Stimulated activated CD8-positive, alpha-beta memory T cell treated with anti-CD3 and anti-CD28 coated beads, Interleukin-15, amount 100 ng/mL, for 1 hour (primary cell): ENCODE results near the gene CFAP299.
"Not testable (repeated sequence)": the region's sequence is repeated elsewhere in the genome, so short reads cannot be mapped to it uniquely, and the experiment has no call there.

Source experiments
- DNase-seq: peaks from one replicate; pipeline ENCODE4 v3.0.0-alpha.2; 2020; ENCODE audit warnings: low read depth

CFAP299 gene

GRCh38 chr4:80726471-80726870, 390.9 kb downstream of the CFAP299 start:
- DNase-seq = no peak

- no peak for DNase-seq
These were observed 394.6 kb downstream of the CFAP299 start for GRCh38 chr4:80730158-80730557.

DNA sequence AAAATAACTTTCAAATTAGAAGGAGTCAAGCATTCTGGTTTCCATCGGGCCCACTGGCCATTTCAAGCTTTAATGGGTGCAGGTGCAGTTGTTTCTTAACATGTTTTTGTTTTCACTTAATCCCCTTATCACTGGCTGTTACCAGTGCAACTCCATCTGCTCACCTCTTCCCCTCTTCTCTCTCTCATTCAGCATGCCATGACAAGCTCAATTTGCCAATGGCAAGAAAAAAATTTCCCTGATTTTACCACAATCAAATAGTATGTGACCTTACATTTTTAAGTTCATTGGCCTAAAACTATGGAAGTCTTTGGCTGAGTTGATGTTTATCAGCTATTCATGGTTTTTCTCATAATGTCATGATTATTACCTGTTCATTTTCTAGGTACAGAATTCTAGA, 395.9 kb downstream of the CFAP299 start:
- no peak for DNase-seq

DNA sequence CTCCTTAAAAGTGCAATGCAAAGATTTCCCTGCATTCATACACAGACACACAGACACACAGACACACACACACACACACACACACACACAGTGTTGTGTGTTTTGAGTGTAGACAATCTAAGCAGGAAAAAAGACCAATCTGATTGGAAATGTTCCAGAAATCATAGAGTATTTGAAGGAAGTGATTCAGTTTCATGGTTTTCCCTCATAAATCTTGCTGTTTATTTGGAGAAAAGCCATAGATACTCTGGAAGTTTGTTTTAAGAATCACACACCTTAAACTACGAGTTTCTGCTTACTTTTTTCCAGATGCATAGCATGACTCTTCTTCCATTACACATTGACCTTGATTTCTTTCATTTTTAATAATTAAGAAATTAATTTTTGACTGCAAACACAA, 396.5 kb downstream of the CFAP299 start:
- no peak for DNase-seq

DNA sequence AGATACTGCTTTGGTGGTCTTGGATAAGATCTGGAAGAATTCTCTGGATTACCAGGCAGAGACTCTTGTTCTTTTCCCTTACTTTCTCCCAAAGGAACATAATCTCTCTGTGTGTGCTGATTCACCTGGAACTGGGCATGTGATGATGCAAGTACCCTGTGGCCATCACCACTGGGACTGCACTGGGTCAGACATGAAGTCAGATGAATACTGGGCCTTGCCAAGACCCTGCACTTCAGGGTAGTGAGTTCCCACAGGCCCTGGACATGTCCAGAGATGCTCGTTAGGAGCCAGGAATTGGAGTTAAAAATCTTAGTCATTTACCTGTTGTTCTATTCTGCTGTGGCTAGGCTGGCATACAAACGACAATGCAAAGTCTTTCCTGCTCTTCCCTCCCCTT, 404.8 kb downstream of the CFAP299 start:
- DNase-seq = no peak

GRCh38 chr4:80749558-80749957, 414.0 kb downstream of the CFAP299 start:
- not testable (repeated sequence) for DNase-seq

DNA sequence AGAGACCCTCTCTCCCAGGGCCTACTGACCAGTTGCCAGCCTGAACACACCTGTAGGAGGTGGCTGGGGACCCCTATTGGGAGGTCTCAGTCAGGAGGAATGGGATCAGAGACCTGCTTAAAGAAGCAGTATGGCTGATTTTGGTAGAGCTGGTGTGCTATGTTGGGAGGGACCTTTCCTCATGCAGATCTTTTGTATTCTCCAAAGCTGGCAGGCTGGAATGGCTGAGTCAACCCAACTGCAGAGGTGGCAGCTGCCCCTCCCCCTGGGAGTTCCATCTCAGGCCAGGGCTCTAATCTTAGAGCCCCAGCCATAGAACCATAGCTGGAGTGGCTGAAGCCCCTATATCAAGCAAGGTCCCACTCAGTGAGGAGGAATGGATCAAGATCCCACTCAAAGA, 415.7 kb downstream of the CFAP299 start:
- DNase-seq = no peak

GRCh38 chr4:80767944-80768343, 432.4 kb downstream of the CFAP299 start:
- DNase-seq = no peak

DNA sequence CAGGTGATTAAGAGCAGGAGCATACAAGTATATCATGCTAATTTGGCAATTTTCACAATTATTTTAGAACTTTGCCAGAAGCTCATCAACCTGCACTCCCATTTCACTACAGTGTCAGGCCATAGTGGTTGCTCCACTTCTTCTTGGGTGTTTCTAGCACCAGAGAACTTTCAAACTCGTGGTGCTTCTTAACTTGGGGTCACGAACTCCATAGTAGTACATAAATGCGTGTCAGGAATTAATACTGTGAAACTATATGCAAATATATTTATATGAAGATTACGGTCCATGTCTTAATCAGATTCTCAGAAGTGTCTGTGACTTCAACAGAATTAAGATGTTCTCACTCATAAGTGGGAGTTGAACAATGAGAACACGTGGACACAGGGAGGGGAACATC, 440.6 kb downstream of the CFAP299 start:
- DNase-seq = no peak

DNA sequence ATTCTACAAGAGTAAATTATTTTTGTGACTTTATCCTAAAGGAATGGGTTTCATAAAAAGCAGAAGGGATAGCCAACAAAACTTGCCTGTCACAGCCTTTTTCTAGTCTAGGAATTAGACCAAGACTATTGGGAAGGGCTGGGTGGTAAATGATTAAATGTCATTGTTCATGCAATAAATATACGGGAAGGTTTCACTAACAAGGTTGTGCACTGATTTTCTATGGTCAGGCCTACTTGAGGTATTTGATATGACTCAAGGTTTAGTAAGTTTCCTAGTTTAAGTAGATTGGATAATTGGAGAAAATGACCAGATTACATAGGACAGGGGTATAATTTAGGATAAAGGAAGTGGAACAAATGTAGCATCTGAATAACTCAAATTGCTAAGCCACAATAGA, 445.9 kb downstream of the CFAP299 start:
- no peak for DNase-seq

- DNase-seq = no peak
These were observed 451.8 kb downstream of the CFAP299 start for GRCh38 chr4:80787306-80787705.

DNA sequence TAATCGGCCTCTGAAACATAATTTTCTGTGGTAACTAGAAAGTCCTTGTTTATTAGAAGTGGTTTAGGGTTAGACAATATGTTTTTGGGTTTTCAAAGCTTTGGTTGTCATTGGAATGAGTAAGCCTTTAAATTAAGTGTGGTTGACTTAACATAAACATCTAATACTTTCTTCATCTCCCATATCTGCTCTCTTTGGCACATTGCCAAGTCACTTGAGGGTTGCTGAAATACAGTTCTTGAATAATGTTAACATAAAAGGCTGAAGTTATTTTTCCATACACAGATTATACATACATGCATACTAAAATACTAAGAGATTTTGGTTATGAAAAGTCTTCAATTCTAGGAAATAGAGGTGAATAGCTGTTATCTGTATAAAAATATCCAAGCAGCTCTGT, 453.3 kb downstream of the CFAP299 start:
- DNase-seq = no peak

GRCh38 chr4:80790152-80790551, 454.6 kb downstream of the CFAP299 start:
- no peak for DNase-seq

DNA sequence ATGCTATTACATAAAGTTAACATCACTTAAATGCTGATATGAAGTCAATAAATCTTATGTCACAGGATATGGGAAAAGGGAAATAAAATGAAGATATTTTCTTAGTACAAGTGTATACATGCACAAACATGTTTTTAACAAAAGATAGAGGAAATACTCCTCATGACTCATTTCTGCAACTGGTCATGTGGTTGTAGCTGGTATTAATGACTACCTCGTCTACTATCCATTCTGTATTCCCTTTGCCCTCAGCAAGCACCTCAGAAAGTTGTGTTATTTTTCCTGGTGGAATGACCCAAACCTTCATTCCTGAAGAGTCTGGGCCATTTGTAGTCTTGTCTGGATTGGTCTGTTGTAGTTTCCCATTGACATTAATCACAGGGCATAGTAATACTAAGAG, 458.1 kb downstream of the CFAP299 start:
- not testable (repeated sequence) for DNase-seq

DNA sequence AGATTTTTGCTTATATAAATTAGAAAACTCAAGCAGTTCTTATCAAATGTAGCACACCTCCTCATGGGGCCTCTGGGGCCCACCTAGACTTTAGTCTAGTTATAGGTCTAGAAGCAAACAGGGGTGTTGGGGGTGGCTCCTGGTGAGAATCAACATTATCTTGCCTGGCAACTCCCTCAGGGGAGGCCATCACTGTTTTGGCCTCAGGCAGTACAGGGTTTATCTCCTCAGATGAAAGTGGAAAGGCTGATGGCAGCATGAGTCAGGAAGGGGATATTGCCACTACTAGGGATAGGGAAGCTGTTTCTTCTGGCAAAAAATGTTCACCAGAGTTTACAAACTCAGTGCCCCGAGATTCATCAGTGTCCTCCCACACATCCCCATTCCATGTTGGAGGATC, 462.6 kb downstream of the CFAP299 start:
- no peak for DNase-seq

DNA sequence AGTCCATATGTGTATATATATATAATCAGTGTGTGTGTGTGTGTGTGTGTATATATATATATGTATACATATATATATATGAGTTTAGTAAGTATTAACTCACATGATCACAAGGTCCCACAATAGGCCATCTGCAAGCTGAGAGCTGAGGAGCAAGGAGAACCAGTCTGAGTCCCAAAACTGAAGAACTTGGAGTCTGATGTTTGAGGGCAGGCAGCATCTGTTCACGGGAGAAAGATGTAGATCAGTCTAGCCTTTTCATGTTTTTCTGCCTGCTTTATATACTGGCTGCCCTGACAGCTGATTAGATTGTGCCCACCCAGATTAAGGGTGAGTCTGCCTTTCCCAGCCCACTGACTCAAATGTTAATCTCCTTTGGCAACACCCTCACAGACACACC, 465.2 kb downstream of the CFAP299 start:
- DNase-seq = not testable (repeated sequence)

- no peak for DNase-seq
These were observed 467.8 kb downstream of the CFAP299 start for GRCh38 chr4:80803337-80803736.

DNA sequence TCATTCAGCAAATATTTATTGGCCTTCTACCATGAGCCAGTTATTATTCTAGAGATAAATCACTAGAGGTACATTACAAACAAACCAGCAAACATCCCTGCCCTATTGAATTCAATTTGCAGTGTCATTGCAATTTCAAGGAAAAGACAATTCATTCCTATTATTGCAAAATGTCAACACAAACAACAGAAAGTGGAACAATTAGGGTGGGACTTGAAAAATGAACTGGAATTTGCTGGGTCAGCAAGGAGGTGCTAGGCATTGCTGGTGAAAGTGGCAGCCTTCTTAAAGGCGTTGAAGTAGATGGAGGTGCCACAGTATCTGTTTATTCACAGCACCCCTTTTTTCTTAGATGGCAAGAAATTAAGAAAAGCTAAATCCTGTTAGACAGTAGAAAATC, 470.9 kb downstream of the CFAP299 start:
- DNase-seq = no peak

- no peak for DNase-seq
These were observed 473.7 kb downstream of the CFAP299 start for GRCh38 chr4:80809039-80809729.

- DNase-seq = no peak
These were observed 475.9 kb downstream of the CFAP299 start for GRCh38 chr4:80811406-80811805.

- DNase-seq = no peak
These were observed 476.6 kb downstream of the CFAP299 start for GRCh38 chr4:80812145-80812544.

DNA sequence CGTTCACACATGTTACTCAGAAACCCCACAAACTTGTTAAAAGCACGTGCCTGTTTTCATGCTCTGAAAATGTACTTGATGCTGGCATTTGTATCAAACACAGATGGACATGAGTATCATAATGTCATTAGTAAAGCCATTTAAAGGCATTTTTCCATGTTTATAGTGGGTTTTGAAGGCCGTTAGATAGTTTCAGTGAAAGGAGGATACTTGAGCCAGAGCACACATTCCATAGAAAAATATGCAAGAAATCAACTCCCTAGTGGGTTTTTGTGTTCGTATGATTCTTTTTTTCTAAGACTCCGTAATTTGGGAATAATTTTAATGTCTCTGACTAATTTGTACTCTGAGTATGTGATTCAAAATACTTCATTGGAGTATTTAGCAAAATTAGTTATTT, 478.7 kb downstream of the CFAP299 start:
- DNase-seq = no peak

DNA sequence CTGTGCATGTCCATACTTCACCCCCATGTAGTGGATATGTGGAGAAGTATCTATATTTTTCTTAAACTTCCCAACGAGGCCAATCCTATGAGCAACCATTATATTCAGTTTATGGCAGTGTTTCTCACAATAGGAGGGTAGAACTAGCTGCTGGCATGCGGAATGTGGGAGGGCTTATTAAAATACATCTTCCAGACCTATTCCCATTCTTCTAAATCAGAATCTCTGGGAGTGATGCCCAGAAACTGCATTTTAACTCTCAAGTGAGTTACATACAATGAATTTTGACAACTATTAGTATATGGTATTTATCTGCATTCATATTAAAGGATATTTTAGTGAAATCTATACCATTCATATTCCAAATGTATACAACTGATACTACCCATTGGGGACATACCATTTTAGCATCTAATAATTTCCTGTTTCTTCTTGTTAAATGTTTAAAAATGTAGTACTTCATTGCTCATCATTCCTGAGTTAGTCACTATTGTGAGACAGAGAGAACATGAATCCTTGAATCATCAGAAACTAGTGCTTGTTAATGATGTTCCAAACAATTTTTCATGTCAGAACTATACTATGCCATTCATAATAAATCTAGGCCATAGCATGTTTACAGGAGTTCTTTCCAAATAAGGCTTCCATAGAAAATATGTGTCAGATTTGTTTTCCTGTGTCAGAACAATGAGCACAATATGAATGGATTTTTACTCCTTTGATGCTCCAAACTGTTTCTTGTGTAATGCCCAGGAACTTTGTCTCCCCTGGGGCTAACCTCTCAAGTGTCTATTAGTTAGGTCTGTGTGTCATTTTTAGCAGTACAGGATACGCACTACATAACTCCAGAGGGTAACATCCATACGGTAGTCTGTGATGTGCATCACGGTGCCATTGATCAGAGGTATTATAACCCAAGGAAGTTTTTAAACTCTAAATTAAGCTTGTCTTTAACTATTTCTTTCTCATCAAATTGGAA, 496.1 kb downstream of the CFAP299 start:
- DNase-seq = no peak
